Keratinocyte (primary cell): Measurements from ENCODE around the gene RALGAPA2. TPM values are rescaled to one million over a fixed set of nuclear protein-coding genes. Genes with fewer than 3 reads are reported as not detected.
A peak's percentile ranks its signal among the peaks of the same experiment; 100 is the strongest.

ENCODE experiments used
- DNase-seq: peaks from one replicate; pipeline ENCODE4 v3.0.0-alpha.2; 2011; ENCODE audit warnings: low read depth, missing footprints, low spot score
- FAIRE-seq: peaks from 2 replicates; lab custom pipeline; 2011; peaks lifted over from hg19 to GRCh38; lab: Jason Lieb, UNC
- H2AFZ ChIP-seq: 2 replicates; pipeline ENCODE4 v1.6.0; 2012; ENCODE audit warnings: low read length, control low read depth, inconsistent platforms; ENCODE audit not compliant: control insufficient read depth
- H3K27ac ChIP-seq: 2 replicates; pipeline ENCODE4 v1.5.1; 2011; ENCODE audit warnings: low read length; ENCODE audit not compliant: control insufficient read depth, insufficient read depth
- H3K27me3 ChIP-seq: 3 replicates; pipeline ENCODE4 v1.6.0; 2011; ENCODE audit warnings: low read length; ENCODE audit not compliant: control insufficient read depth, insufficient read depth; ENCODE audit errors: extremely low read depth
- H3K36me3 ChIP-seq, 2 experiments: 2 replicates in 1 of 2; 3 replicates in 1 of 2; pipeline ENCODE4 v1.5.1; 2011; ENCODE audit warnings: low read length in 2 of 2, mild to moderate bottlenecking in 1 of 2; ENCODE audit not compliant: control insufficient read depth in 2 of 2, insufficient read depth in 2 of 2; ENCODE audit errors: extremely low read depth in 1 of 2
- H3K4me1 ChIP-seq: 3 replicates; pipeline ENCODE4 v1.5.1; 2011; ENCODE audit warnings: low read length; ENCODE audit not compliant: control insufficient read depth, insufficient read depth; ENCODE audit errors: extremely low read depth
- H3K4me2 ChIP-seq: 3 replicates; pipeline ENCODE4 v1.6.0; 2011; ENCODE audit warnings: low read depth, low read length; ENCODE audit not compliant: control insufficient read depth, insufficient read depth; ENCODE audit errors: extremely low read depth
- H3K4me3 ChIP-seq, 3 experiments: fragments of 200-600 bp in 1 of 3; sonication (generic) in 1 of 3; 2 replicates in 2 of 3; 3 replicates in 1 of 3; pipeline ENCODE4 v1.5.1; 2011 to 2016; ENCODE audit warnings: low read length in 3 of 3, mild to moderate bottlenecking in 3 of 3, control low read depth in 2 of 3, inconsistent platforms in 1 of 3, low read depth in 1 of 3, mixed read lengths in 1 of 3, mixed run types in 1 of 3, moderate library complexity in 1 of 3; ENCODE audit not compliant: control insufficient read depth in 2 of 3, insufficient read depth in 2 of 3; ENCODE audit errors: extremely low read depth in 1 of 3
- H3K79me2 ChIP-seq: 2 replicates; pipeline ENCODE4 v1.6.0; 2012; ENCODE audit warnings: low read length; ENCODE audit not compliant: control insufficient read depth, insufficient read depth
- H3K9ac ChIP-seq: 3 replicates; pipeline ENCODE4 v1.6.0; 2011; ENCODE audit warnings: low read length; ENCODE audit not compliant: control insufficient read depth, insufficient read depth; ENCODE audit errors: extremely low read depth
- H3K9me1 ChIP-seq: 3 replicates; pipeline ENCODE4 v1.6.0; 2011; ENCODE audit warnings: low read length; ENCODE audit not compliant: control insufficient read depth, insufficient read depth; ENCODE audit errors: extremely low read depth
- H3K9me3 ChIP-seq: 2 replicates; pipeline ENCODE4 v1.5.1; 2012; ENCODE audit warnings: low read depth, low read length; ENCODE audit not compliant: control insufficient read depth
- H4K20me1 ChIP-seq: 3 replicates; pipeline ENCODE4 v1.6.0; 2011; ENCODE audit warnings: low read length; ENCODE audit not compliant: control insufficient read depth, insufficient read depth; ENCODE audit errors: extremely low read depth
- CTCF ChIP-seq, 3 experiments: IDR thresholded peaks in 1 of 3; conservative IDR thresholded peaks in 1 of 3; optimal IDR thresholded peaks in 1 of 3; 2 replicates in 2 of 3; 3 replicates in 1 of 3; pipeline versions ENCODE3 to v1.5.1; 2011; ENCODE audit warnings: low read length in 3 of 3, mild to moderate bottlenecking in 3 of 3, moderate library complexity in 2 of 3, control low read depth in 1 of 3, inconsistent platforms in 1 of 3; ENCODE audit not compliant: insufficient read depth in 2 of 3; ENCODE audit errors: extremely low read depth in 1 of 3
- EZH2 ChIP-seq: IDR thresholded peaks from one replicate; pipeline ENCODE4 v1.6.1; 2012; ENCODE audit warnings: inconsistent platforms, mild to moderate bottlenecking, low read length, moderate library complexity
- dilution Hi-C: fragments of 300-500 bp; cut with MboI; formaldehyde crosslinking; loops from one replicate; pipeline ENCODE4 v1.7.0; 2020; ENCODE audit warnings: low sequenced_read_pairs; ENCODE audit not compliant: extremely low pct_ligation_motif_present
- polyA plus RNA-seq, 5 experiments: library from polyadenylated mRNA; depleted of rRNA in 3 of 5; stranded (reverse) in 3 of 5; stranded (forward) in 1 of 5; unstranded in 1 of 5; fragments of >200 nt; gene quantifications; 1 replicate in 1 of 5; 2 replicates in 3 of 5; 3 replicates in 1 of 5; pipeline versions ENCODE4 v1.2.1 to v1.2.3, GENCODE V29; 2011 to 2012; ENCODE audit warnings: missing spikeins in 2 of 5, low read depth in 1 of 5, low replicate concordance in 1 of 5

Gene RALGAPA2
- polyA plus RNA-seq, 1 donor (not counting 4 experiments of a cell fraction or from before 2014, with no cell fraction given): 3.2 TPM

GRCh38 chr20:20365480-20366161 lies 346.8 kb downstream of the RALGAPA2 start:
- FAIRE-seq (no peak), DNase-seq (no peak)
- H3K9me3 ChIP-seq: no peaks in the 10 kb centered on the region
- no peak overlapping the region for H3K4me2 ChIP-seq
- H3K36me3 ChIP-seq: no peaks in the 10 kb centered on the region
- no peaks in the 10 kb centered on the region for H3K79me2 ChIP-seq
- H3K9me1 ChIP-seq: no peaks in the 10 kb centered on the region
- no peak overlapping the region for H2AFZ ChIP-seq
- no peaks in the 10 kb centered on the region for H4K20me1 ChIP-seq
- H3K27me3 ChIP-seq: peaks cover 97% of the 10 kb centered on the region
- no peak overlapping the region for H3K9ac ChIP-seq
- H3K4me1 ChIP-seq: no peaks in the 10 kb centered on the region
- dilution Hi-C loops: no loop called here
- TF ChIP-seq EZH2 (no peak), CTCF (optimal IDR thresholded peaks at IDR 0.05 in 1 of 3, IDR thresholded peaks at IDR 0.05 in 1 of 3, conservative IDR thresholded peaks at IDR 0.05 in 1 of 3; ENCODE audit: extremely low read depth in 1 of 3, insufficient read depth in 2 of 3, low read length in 3 of 3) (no peak)
- no peak overlapping the region for H3K4me3 ChIP-seq
- no peak overlapping the region for H3K27ac ChIP-seq

- dilution Hi-C loops: no loop called here
- no peaks in the 10 kb centered on the region for H3K4me1 ChIP-seq
- peak; percentile 56 for TF ChIP-seq EZH2
- peak in 1 of 3 experiments; percentile 3 for TF ChIP-seq CTCF (optimal IDR thresholded peaks at IDR 0.05 in 1 of 3, IDR thresholded peaks at IDR 0.05 in 1 of 3, conservative IDR thresholded peaks at IDR 0.05 in 1 of 3; ENCODE audit: extremely low read depth in 1 of 3, insufficient read depth in 2 of 3, low read length in 3 of 3)
- H3K9ac ChIP-seq: no peak overlapping the region
- H3K79me2 ChIP-seq: no peaks in the 10 kb centered on the region
- FAIRE-seq (no peak), DNase-seq (no peak)
- peaks cover 92% of the 10 kb centered on the region for H3K27me3 ChIP-seq
- no peak overlapping the region for H3K27ac ChIP-seq
- no peak overlapping the region for H3K4me2 ChIP-seq
- H4K20me1 ChIP-seq: no peaks in the 10 kb centered on the region
- no peak overlapping the region for H2AFZ ChIP-seq
- H3K36me3 ChIP-seq: no peaks in the 10 kb centered on the region
- H3K9me3 ChIP-seq: no peaks in the 10 kb centered on the region
- no peak overlapping the region for H3K4me3 ChIP-seq
- H3K9me1 ChIP-seq: no peaks in the 10 kb centered on the region
These were observed 347.6 kb downstream of the RALGAPA2 start for GRCh38 chr20:20364593-20365479.
